ENCODE results near the gene LINC01488.
A peak's percentile ranks its signal among the peaks of the same experiment; 100 is the strongest.

Gene LINC01488

DNA sequence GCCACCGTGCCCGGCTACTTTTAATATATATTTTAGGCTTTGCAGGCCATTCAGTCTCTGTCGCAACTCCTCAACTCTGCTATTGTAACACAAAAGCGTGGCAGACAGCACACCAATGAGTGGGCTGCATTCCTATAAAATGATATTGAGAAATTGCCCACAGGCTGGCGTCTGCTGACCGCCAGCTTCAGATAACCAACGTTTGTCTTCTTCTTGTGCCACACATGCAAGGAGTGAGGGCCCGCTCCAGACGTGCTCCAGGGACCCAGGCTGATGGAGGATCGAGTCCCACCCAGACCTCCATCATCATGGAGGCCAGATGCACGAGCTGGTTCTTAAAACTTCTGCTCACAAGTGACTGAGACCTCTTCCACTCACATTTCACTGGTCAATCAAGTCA lies 35.4 kb upstream of the LINC01488 start:
- DNase-seq (ENCODE audit: low read depth): no peak

DNA sequence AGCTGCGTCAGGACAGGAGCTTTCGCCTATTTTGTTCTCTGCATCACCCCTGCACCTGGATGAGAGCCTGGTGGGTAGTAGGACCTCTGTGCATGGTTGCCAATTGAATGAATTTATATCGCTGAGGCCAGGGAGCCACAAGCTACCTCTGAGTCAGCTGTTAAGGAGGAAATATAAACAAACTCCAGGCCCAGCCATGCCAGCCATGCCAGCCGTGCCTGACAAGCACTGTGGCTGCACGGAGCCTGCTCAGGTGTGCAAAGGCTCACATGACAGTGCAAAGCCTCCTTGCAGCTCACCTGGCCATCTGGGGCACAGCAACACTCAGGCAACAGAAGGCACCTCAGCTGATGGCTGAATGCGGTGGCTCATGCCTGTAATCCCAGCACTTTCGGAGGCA lies 33.7 kb upstream of the LINC01488 start:
- no peak for DNase-seq (ENCODE audit: low read depth)

DNA sequence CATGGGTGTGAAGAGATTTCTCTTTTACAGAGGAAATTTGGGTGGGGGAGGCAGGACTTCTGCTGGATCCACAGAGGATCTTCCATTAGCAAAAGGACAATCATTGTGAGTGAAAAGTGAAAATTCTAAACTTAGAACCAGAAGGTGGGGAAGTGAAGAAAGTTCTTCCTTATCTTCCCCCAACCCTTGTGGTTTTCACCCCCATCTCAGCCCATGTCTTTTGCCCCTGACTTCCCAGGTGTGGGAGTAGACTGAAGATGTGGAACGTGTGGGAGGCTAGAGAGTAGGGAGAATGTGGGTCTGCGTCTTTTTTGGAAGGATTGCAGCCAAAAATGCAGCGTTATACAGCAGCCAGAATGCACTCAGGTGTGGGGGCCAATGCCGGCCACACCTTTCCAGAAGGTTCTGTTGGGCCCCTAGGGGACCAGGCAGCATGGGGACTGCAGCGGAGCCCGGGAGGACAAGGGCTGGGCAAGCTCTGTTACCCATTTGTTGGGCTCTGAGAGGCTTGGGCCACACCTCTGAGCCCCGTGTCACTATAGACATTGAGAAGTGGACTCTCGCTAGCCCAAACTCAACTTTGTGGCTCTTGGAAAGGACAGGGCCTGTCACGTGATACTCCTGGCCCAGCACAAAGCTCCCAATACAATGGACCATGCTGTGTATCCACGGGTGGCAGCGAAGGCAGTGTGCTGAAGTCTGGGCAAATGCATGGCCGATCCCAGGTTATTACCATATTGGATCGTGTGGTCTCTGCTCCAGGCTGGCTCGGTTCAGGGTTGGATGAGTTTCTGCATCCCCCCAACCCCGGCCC lies 32.8 kb upstream of the LINC01488 start:
- no peak for DNase-seq (ENCODE audit: low read depth)

DNA sequence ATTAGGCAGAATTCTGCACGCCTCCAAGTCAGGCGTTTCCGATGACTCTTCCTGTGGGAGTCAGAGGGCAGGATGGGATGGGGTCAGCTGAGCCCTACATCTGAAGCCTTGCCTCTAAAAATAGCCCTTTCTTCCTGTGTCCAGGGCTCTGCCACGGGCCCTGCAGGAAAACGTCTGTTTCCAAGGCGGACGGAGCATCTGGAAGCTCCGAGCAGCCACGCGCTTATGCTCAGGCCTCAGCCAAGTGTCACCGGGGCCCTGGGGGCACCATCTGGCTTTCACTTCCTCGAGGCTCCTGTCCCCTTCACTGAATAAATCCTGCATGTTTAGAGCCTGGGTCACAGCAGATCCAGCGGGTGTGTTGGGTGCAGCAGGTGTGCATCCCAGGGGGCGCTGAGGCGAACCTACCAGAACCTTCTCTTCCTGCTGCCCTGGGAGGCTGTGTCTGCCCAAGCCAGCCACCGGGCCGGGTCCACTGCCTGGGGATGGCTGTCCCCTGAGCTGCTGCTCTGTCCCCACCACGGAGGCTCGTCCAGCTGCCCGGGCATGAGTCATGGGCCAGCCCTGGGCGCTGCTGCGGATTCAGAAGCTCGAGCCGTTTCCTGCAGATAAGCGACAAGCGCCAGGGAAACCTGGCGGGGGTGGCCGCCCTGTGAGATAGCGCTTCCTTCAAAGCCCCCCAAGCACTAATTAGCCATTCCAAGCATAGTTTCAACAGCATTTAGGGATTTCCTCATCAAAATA lies 32.0 kb upstream of the LINC01488 start:
- no peak for DNase-seq (ENCODE audit: low read depth)

DNA sequence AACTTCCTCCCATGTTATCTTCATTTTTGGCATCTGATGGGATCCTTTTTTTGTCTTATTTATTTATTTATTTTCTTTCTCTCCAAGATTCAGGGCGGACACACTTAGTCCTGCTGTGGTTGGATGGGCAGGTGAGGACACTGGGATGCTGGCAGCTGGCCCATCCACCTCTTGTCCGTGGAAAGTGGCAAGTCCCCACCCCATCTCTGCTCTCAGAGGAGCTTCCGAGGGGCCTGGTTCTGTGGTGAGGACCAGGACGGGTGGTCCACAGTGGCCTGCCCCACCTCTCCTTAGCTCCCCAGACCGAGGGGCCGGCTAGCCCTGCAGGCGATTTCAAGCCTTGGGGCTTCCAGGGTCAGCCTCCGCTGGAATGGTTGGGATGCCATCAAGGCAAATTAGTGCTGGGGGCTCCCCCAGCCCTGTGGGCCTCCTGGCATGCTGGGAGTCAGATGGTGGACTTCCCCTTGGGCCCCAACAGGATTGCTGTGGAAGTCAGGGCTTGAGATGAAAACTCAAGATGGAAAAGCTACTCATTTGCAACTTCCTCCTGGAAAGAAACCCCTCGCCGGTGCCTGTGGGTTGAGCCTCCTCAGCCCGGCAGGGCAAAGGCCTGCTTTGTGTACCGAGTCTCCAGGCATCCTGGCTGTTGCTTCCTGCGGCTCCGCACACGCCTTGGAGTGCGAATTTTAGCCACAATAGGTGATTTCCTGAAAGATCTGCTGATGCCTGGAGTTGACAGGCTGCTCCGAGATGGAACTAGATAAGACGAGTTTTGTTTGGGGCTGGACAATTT lies 31.2 kb upstream of the LINC01488 start:
- DNase-seq (ENCODE audit: low read depth): no peak

DNA sequence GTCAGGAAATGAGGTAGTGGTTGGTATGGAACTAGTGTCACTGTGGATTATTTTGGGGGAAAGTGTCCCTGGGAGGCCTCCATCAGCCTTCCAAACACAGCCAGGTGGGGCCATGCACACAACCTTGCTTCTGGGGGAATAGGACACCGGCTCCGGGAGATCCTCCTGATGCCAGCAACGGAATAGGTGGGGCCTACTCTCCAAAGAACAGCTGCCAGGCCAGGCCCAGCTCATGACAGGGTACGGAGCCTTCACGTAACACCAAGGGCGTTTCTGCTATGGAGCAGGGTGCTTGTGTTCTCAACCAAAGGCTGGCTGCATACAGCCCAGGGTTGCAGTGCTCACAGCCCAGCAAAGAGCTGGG lies 30.6 kb upstream of the LINC01488 start:
- no peak for DNase-seq (ENCODE audit: low read depth)

DNA sequence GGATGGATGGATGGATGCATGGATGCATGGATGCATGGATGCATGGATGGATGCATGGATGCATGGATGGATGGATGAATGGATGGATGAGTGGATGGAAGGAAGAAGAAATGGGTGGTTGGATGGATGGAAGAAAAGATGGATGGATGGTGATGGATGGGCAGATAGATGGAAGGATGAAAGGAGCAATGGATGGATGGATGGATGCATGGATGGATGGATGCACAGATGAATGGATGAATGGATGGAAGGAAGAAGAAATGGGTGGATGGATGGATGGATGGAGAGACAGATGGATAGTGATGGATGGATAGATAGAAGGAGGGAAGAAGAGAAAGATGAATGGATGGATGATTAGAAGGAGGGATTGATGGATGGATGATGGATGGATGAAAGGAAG lies 30.2 kb upstream of the LINC01488 start:
- DNase-seq (ENCODE audit: low read depth): no peak

DNA sequence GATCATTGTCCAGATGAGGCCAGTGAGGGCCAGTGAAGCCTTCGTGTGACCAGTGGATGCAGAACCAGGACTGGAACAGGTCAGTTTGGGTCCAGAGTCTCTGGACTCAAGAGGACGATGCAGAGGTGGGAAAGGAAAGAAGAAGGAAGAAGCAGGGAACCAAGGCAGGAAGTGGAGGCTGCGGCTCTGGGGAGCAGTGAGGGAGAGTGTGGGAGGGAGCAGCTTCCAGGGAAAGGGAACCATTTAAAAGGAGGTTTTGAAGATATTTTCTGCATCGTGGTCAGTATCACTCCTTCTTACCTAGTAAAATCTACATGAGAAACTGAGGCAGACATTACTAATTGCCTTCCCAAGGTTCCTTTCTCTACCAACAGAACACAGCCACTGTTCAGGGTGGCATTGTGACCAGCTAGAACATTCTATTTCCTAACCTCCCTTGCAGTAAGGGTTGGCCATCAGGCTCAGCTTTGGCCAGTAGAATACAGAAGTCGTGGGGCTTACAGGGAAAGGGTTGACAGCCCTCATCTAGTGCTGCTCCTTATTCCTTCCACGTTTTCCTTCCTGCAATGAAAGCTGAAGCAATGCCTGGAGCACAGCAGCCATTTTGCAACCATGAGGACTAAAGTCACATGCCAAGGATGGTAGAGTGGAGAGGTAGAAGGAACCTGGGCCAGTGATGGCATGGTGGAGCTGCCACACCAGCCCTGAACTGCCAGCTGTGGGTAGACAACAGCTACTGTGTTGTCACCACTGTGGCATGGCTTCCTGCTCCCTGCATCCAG lies 29.1 kb upstream of the LINC01488 start:
- no peak for DNase-seq (ENCODE audit: low read depth)

DNA sequence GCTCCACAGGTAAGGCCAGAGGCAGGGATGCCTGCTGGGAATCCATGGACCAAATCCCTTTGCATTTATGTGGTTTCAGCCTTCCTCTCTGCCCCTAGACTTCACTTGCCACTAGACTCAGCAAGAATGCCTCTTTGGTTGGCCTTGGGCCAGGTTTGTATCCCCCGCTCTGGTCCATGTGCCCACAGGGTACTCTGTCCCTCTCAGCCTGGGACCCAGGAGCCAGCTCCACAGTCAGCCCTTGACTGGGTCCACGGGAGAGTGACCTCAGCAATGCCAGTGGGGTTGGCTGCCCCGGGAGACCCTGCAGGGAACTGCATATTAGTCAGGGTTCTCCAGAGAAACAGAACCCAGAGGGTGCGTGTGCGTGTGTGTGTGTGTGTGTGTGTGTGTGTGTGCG lies 28.3 kb upstream of the LINC01488 start:
- no peak for DNase-seq (ENCODE audit: low read depth)

DNA sequence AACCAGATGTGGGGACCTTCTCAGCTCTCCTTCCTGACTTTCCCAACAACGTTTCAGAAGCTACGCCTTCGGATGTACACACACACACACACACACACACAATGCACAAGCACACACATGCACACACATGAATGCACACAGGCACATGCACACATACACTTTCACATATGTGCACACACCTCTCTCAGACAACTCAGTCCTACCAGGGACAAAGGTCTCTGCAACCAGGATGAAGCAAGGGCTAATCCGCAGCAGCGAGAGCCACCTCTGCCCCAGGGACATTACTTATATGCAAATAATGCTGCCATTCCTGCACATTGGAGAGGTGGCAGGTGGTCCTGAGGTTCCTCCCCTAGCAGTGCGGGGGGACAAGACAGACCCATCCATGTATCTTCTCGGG lies 27.4 kb upstream of the LINC01488 start:
- no peak for DNase-seq (ENCODE audit: low read depth)

DNA sequence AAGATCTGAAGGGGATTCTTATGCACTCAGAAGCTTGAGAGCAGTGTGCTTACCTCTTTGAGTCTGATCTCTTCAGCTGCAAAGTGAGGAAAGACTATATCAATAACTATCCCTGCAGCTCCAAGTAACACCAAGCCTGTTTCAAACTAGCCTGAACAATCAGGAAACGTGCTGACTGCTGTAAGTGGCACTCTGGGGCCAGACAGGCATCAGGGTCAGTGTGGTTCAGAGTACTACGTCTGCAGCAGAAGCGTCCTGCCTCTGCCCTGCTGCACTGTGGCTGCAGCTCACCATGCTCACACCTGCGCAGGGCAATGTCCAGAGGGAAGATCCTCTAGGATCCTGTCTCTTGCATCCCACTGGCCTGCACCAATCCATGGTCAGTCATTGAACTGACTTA lies 25.5 kb upstream of the LINC01488 start:
- DNase-seq (ENCODE audit: low read depth): no peak

DNA sequence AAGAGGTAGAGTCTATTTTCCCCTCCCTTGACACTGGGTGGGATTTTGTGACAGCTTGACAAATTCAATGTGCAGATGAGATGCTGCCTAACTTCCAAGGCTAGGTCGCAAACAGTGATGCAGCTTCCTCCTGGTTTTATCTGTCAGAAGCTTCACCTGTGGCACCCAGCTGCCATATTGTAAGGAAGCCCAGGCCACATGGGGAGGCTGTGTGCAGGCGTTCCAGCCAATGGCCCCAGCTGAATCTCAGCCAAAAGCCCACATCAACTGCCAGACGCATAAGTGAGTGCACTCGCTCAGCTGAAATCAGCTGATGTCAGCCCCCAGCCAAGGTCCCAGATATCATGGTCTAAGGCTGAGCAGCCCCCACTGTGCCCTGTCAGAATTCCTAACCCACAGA lies 24.8 kb upstream of the LINC01488 start:
- no peak for DNase-seq (ENCODE audit: low read depth)

DNA sequence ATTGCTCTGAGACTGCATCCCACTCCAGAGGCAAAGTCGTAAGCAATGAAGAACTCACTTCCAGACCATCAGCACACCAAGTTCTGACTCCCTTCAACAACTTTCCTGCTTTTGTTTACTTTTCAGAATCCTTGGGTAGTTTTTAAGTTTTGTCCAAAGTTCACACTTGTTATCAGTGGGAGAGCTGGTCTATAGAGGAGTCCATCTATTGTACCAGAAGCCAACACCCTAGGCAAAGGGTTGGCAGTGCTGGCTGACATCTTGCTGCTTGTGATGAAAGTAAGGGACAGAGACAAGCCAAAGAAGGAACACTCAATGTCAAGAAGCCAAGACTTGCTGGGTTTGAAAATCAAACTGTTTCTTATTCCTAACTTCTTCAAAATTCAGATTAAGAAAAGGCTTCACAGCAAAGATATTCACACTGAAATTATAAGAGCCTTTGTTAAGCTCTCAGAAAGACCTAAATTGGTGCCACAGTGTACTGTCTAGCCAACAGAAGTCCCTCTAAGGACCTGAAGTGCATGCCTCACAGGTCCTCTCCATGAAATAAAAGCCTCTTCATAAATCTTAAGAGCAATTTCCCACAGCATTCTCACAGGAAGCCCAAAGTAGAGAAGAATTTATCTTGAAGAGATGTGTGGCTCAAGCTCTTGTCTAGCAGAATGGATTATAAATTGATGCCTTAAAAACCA lies 21.5 kb upstream of the LINC01488 start:
- no peak for DNase-seq (ENCODE audit: low read depth)

DNA sequence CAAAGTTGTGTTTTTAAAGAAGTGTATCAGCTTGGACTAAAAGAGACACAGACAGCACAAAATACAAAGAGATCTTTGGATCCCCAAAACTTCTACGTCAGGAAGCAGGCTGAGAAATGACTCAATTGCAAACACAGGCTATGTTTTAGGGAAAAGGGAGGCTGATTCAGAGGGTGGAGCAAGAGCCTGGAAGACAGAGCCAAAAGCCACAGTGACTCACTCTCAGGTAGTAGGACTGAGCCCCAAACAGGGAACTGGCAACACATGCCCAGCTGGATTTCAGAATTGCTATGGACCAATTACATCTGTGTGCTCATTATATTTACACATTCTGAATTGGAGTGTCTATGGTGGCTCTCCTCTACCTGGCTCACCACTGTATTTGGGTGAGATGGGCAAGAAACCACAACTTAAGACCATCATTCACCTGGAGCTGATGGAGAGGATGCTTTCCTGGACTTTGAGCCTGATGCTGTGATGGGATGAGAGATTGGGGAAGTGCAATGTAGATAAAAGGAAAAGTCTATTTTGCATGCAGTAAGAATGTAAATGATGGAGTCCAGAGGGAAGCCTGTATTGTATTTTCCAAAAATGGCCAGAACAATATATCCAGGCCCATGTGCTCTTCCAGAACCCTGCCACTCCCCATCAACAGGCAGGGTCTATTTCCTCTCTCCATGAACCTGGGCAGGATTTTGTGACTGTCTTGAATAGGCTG lies 20.8 kb upstream of the LINC01488 start:
- peak; percentile 77 for DNase-seq (ENCODE audit: low read depth)

DNA sequence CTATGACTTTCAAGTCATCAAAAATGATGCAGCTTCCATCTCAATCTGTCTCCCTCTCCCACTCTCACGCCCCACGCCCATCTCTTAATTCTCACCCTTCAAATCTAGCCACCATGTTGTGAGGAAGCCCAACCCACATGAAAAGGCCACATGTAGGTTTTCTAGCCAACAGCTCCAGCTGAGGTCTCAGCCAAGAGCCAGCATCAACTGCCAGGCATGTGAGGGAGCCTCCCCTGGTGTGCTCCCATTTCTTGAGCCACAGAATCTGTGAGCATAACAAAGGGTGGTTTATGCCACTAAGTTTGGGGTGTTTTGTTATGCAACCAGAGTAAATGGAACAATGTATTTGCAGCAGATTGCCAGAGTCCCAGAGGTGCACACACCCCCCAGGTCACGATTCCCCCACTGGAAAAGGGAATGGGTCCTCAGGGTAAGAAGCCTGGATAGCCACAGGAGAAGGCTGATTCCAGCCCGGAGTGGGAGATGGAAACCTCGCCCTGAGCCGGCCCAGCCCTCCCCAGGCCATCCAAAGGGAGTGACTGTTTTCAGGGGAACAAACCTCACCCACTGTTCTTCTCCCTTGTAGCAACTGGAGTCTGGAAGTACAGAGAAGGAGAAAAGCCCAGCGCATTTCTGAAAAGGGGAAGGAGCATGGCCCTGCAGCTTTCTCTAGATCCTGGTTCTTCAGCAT lies 20.0 kb upstream of the LINC01488 start:
- DNase-seq (ENCODE audit: low read depth): no peak

DNA sequence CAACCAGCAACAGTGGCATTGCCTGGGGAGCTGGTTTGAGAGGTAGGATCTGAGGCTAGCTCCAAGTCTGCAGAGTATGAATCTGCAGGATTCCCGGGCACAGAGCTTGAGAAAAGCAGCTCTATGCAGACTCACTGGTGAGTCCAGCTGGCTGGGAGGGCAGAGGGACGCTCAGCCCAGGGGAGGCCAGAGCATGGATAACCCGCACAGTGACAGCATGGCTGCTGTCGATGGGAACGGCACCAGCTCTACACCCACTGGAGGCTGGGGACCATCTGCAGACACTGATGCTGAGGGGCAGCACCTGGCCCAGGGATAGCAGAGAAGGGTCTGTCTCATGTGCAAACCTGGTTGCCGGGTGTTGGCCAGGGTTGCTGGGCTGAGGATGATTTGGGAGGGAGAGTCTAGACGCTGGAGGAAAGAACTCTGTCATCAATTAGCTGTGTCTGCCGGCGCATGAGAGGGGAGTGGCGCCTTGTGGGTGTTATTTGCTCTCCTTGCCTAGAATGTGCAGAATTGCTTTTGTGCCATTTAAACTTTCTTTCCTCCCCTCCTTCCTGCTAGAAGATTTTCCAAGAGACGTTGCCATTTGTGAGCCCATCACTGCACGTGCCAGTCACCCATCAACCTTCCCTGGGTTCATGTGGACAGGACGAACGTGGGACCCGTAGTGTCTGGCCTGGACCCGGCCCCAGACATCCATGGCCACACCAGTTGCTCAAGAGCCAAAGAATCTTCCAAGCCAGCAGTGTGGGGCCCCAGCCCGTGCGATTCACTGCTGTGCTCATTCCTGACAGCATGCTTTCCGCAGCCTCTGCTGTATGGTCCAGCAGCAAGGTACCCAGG lies 19.1 kb upstream of the LINC01488 start:
- DNase-seq (ENCODE audit: low read depth): no peak

DNA sequence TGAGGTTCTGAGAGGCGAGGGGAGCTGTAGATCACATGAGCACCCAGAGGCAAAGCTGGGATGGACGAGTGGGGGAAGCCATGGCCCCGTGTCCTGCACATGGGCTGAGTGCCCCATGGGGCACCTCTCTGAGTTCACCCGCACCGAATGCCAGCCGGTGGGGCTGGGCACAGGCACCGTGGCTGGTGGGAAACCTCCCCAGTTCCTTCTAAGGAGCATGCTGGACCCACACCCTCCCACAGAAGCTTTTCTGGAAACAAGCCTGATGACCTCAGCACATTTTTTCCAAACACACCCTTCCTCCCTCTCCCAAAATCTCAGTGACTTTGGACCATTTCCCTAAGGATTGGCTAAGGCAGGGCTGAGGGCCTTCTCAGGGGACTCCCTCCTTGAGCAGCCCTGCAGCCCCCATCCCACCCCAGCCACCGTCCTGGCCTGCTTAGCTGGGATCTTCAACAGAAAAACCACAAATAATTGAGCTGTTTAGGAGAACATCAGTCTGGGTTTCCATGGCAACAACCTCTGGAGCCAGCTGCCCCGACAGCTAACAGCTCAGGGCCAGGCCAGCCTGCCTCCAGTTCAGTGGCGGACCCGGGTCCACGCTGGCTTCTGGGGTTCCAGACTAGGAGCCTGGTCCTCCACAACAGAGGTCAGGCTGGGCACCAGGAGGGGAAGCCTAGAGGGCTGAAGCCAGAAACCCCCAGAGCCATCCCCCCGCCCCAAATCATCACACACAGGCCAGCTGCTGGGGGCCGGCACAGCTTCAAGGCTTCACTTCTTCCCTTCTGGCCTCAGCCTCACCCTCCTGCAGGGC lies 18.1 kb upstream of the LINC01488 start:
- DNase-seq (ENCODE audit: low read depth): peak; percentile 52

All from GM04503 (cell line).